HepG2 (cell line): ENCODE results near the gene ULK3. TPM values are rescaled to one million over a fixed set of nuclear protein-coding genes. Genes with fewer than 3 reads are reported as not detected.

Experiments used
- ATAC-seq: fragments of 200-7000 bp; cut with Tn5 transposase; 3 replicates; pipeline ENCODE4 v1.9.1; 2020; ENCODE audit warnings: mild to moderate bottlenecking, moderate library complexity
- BruUV-seq: library from RNA; stranded (reverse); fragments of 400-500 nt; replicated peaks from 2 replicates; lab custom pipeline; 2021; lab: Mats Ljungman, UMichigan
- CTCF ChIA-PET: fragments of 300-600 bp; formaldehyde crosslinking; extraction: SDS; loops from one replicate; lab custom pipeline; 2021; ENCODE audit warnings: low total read pairs, inconsistent platforms, low intra/inter-chr PET ratio; lab: Yijun Ruan, JAX
- POLR2A ChIA-PET: fragments of 350-600 bp; sonication (Branson Sonifier 250); formaldehyde crosslinking; loops from one replicate; lab custom pipeline; 2020; ENCODE audit warnings: antibody characterized with exemption, inconsistent platforms; lab: Yijun Ruan, JAX
- DNase-seq: peaks from one replicate; pipeline ENCODE4 v3.0.0-alpha.2; 2015; ENCODE audit warnings: low spot score
- FAIRE-seq: peaks from 3 replicates; lab custom pipeline; 2011; peaks lifted over from hg19 to GRCh38; lab: Jason Lieb, UNC
- H2AFZ ChIP-seq: one replicate; pipeline ENCODE4 v1.6.1; 2011; ENCODE audit warnings: low read length, inconsistent platforms
- H3K27ac ChIP-seq: fragments of 300-600 bp; 3 replicates; pipeline ENCODE4 v1.8.0; 2011; ENCODE audit warnings: mixed run types, mild to moderate bottlenecking, mixed read lengths, low read length, inconsistent platforms; ENCODE audit not compliant: insufficient read depth; ENCODE audit errors: extremely low read length
- H3K27me3 ChIP-seq, 2 experiments: fragments of 200-600 bp in 1 of 2; 2 replicates in 1 of 2; 3 replicates in 1 of 2; pipeline versions ENCODE4 v1.6.0 to v1.8.0; 2011; ENCODE audit warnings: low read length in 2 of 2, mild to moderate bottlenecking in 2 of 2, moderate library complexity in 2 of 2, inconsistent platforms in 1 of 2; ENCODE audit not compliant: insufficient read depth in 2 of 2, control insufficient read depth in 1 of 2
- H3K36me3 ChIP-seq, 2 experiments: fragments of 200-600 bp in 1 of 2; replicated peaks in 1 of 2; 2 replicates in 1 of 2; 3 replicates in 1 of 2; pipeline versions ENCODE4 v1.5.1 to v1.8.0; 2011; ENCODE audit warnings: low read length in 2 of 2, inconsistent platforms in 1 of 2; ENCODE audit not compliant: insufficient read depth in 2 of 2, control insufficient read depth in 1 of 2
- H3K4me1 ChIP-seq: 2 replicates; pipeline ENCODE4 v1.5.1; 2012; ENCODE audit warnings: low read length, inconsistent platforms; ENCODE audit not compliant: insufficient read depth
- H3K4me2 ChIP-seq: 2 replicates; pipeline ENCODE4 v1.6.0; 2011; ENCODE audit warnings: low read depth, low read length, inconsistent platforms
- H3K4me3 ChIP-seq, 3 experiments: fragments of 200-600 bp in 1 of 3; sonication (generic), shearing (Covaris generic) in 1 of 3; replicated peaks in 1 of 3; 2 replicates each; pipeline ENCODE4 v1.5.1; 2011 to 2016; ENCODE audit warnings: low read length in 3 of 3, inconsistent platforms in 2 of 3, low read depth in 2 of 3, mild to moderate bottlenecking in 2 of 3, control low read depth in 1 of 3, mixed read lengths in 1 of 3; ENCODE audit not compliant: insufficient read depth in 1 of 3
- H3K79me2 ChIP-seq: one replicate; pipeline ENCODE4 v1.6.1; 2011; ENCODE audit warnings: low read length, inconsistent platforms; ENCODE audit not compliant: insufficient read depth
- H3K9ac ChIP-seq: 2 replicates; pipeline ENCODE4 v1.6.0; 2011; ENCODE audit warnings: mild to moderate bottlenecking, low read depth, low read length, inconsistent platforms; ENCODE audit not compliant: insufficient read depth
- H3K9me3 ChIP-seq: 2 replicates; pipeline ENCODE4 v1.5.1; 2012; ENCODE audit warnings: mild to moderate bottlenecking, low read length
- H4K20me1 ChIP-seq: 2 replicates; pipeline ENCODE4 v1.6.0; 2011; ENCODE audit warnings: inconsistent platforms, mild to moderate bottlenecking, low read length, moderate library complexity; ENCODE audit not compliant: insufficient read depth
- ATF7 ChIP-seq, 2 experiments: fragments of 450-650 bp in 1 of 2; sonication (generic) in 1 of 2; formaldehyde crosslinking in 1 of 2; IDR thresholded peaks; 2 replicates each; pipeline versions ENCODE4 v1.4.0 to v1.6.1; 2016 to 2020; ENCODE audit warnings: antibody characterized with exemption in 1 of 2, mild to moderate bottlenecking in 1 of 2, missing genetic modification reagents in 1 of 2
- CEBPB ChIP-seq: IDR thresholded peaks from 2 replicates; pipeline ENCODE4 v1.6.1; 2011; ENCODE audit warnings: low read depth, low read length, improper control_type of control experiment, borderline replicate concordance
- CEBPG ChIP-seq: IDR thresholded peaks from 2 replicates; pipeline ENCODE4 v1.6.1; 2016
- ZNF484 ChIP-seq: sonication (generic); formaldehyde crosslinking; IDR thresholded peaks from 2 replicates; pipeline ENCODE4 v1.5.1; 2020; ENCODE audit warnings: mild to moderate bottlenecking, low read depth, missing genetic modification reagents, borderline replicate concordance
- ZNF879 ChIP-seq: sonication (generic); formaldehyde crosslinking; IDR thresholded peaks from 2 replicates; pipeline ENCODE4 v1.8.1; 2023; ENCODE audit warnings: missing genetic modification reagents
- WGBS: methylation state at CpG from one replicate; pipeline ENCODE4 v1.1.6; 2017; ENCODE audit warnings: low lambda C conversion rate; 5-methylcytosine and 5-hydroxymethylcytosine counted together
- in situ Hi-C: cut with HindIII; loops from 2 replicates; pipeline ENCODE4 v1.10.0; 2017; ENCODE audit warnings: low pct_unique_long_range_greater_than_20kb; ENCODE audit not compliant: extremely low pct_ligation_motif_present
- intact Hi-C: fragments of 100-400 bp; cut with micrococcal nuclease; formaldehyde crosslinking; loops from one replicate; pipeline ENCODE4 v1.10.0; 2022; ENCODE audit not compliant: unreplicated experiment
- polyA plus RNA-seq, 8 experiments: library from polyadenylated mRNA; depleted of rRNA in 3 of 8; stranded (reverse) in 7 of 8; unstranded in 1 of 8; fragments of >200 nt; fragmentation: Illumina TruSeq in 4 of 8; extraction: Trizol in 4 of 8; gene quantifications; 2 replicates each; pipeline versions ENCODE4 v1.2.1 to v1.2.3, GENCODE V29; 2011 to 2016; ENCODE audit warnings: low read depth in 4 of 8, missing spikeins in 1 of 8, mixed read lengths in 1 of 8; ENCODE audit not compliant: insufficient read depth in 1 of 8
- total RNA-seq, 5 experiments: library from RNA; depleted of rRNA; stranded (reverse); fragments of >200 nt; fragmentation: Illumina TruSeq; extraction: Trizol; gene quantifications; 2 replicates each; pipeline ENCODE4 v1.2.3, GENCODE V29; 2016; ENCODE audit warnings: low read depth in 1 of 5

Gene ULK3
- total and polyA plus RNA-seq, 2 of the 13 experiments (the other 11 are each of a cell fraction or from before 2014, with no cell fraction given), result 15.2 to 23.7 TPM

DNA sequence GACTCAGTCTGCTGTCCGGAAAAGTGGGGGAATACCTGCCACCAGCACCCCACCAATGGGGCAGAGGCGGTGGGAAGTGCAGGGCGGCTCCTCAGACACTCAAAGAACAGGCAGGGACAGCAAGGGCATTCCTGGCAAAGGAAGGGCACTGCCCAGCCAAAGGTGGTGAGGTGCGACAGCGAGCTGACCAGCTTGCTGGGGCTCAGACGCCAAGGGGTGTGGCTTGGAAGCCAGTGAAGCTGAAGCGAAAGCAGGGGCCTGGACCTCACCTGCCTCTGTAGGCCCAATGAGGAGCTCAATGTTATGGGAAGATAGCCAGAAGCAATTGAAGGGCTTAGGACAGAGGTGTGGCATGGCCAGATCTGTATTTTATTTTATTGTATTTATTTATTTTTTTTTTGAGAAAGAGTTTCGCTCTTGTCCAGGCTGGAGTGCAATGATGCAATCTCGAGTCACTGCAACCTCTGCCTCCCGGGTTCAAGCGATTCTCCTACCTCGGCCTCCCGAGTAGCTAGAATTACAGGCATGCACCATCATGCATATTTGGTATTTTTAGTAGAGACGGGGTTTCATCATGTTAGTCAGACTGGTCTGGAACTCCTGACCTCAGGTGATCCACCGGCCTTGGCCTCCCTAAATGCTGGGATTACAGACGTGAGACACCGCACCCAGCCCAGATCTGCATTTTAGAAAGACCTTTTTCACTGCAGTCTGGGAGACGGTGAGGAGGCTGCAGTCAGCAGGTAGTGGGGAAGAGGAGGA is 34.7 kb downstream of the ULK3 start:
- Histone ChIP-seq H3K4me1 (peaks cover 10% of the 10 kb centered on the region), H2AFZ (no peak overlapping the region), H3K36me3 (peaks cover 2 to 4% of the 10 kb centered on the region in 2 experiments; a peak in 3 of 5 replicates), H3K27ac (no peak overlapping the region), H3K27me3 (peaks cover 0 to 8% of the 10 kb centered on the region in 2 experiments; a peak in 2 of 5 replicates), H3K4me2 (peak overlapping the region; percentile 53), H4K20me1 (no peaks in the 10 kb centered on the region), H3K79me2 (no peaks in the 10 kb centered on the region), H3K4me3 (no peak overlapping the region), H3K9me3 (no peaks in the 10 kb centered on the region), H3K9ac (no peak overlapping the region)
- CTCF ChIA-PET, result no interaction called here
- no peak for DNase-seq
- POLR2A ChIA-PET, result interaction anchor here (0.9 kb wide), 1 partner anchor 25 kb away, joined by 3 read pairs; no protein-coding TSS in a partner anchor
- in situ Hi-C loops (no loop called here), intact Hi-C loops (no loop called here)
- BruUV-seq, result no TSS peak
- peak; percentile 51 for ATAC-seq
- WGBS, result 20% methylated on average over 17 of the region's 18 CpGs
- no peak for FAIRE-seq
- TF ChIP-seq CEBPG (CRISPR knock-in tag) (peak; percentile 40; the same call in 1 of the 2 replicates), ATF7 (IDR thresholded peaks at IDR 0.05) (peak; percentile 36; the same call in 1 of the 2 replicates), ATF7 (CRISPR knock-in tag; IDR thresholded peaks at IDR 0.05) (no peak), ZNF879 (CRISPR knock-in tag) (no peak), CEBPB (0 out of 2 replicates have a peak, but pooled peaks have one; percentile 22)
- TF ChIP-seq, all 625 proteins: peak for 3

DNA sequence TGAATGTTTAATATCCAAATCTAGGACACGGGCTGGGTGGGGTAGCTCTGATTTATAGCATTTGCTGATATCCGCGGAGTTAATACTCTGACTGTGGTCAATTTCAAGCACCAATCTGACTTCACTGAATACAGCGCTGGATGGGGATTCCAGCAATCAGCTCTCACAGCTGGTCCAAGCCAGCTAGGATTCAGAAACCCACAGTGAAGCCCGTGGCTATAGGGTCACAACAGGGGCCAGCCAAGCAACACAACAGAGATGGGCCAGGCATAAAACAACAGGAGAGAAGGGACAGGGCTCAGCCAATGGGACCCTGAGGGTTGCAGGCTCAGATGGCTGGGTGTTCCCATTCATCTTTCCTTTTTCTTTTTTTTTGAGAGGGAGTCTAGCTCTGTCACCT is 35.7 kb downstream of the ULK3 start:
- WGBS, result 85% methylated on average over 4 of the region's 5 CpGs
- ATAC-seq (no peak; the same call in 2 of the 3 replicates), FAIRE-seq (no peak), DNase-seq (no peak)
- ChIA-PET CTCF (no interaction called here), POLR2A (interaction anchor here (0.5 to 0.9 kb wide), 2 partner anchors 26 to 46 kb away, joined by 3 read pairs; no protein-coding TSS in a partner anchor)
- intact Hi-C loops (no loop called here), in situ Hi-C loops (no loop called here)
- no peak overlapping the region for H3K27ac ChIP-seq
- no peak for TF ChIP-seq ZNF484 (CRISPR knock-in tag)
- H3K36me3 ChIP-seq, result peaks cover 4 to 10% of the 10 kb centered on the region in 2 experiments; a peak in 3 of 5 replicates
- H3K4me3 ChIP-seq, result no peak overlapping the region
- H3K4me2 ChIP-seq, result no peak overlapping the region
- H3K79me2 ChIP-seq, result no peaks in the 10 kb centered on the region
- no peak overlapping the region for H2AFZ ChIP-seq
- H3K27me3 ChIP-seq, result peaks cover 0 to 2% of the 10 kb centered on the region in 2 experiments; a peak in 2 of 5 replicates
- H4K20me1 ChIP-seq, result no peaks in the 10 kb centered on the region
- no peaks in the 10 kb centered on the region for H3K9me3 ChIP-seq
- H3K4me1 ChIP-seq, result peaks cover 10% of the 10 kb centered on the region
- BruUV-seq, result no TSS peak
- no peak overlapping the region for H3K9ac ChIP-seq
